Hematopoietic multipotent progenitor cell treated with erythropoietin and hydrocortisone succinate and interleukin-3 and kit ligand, for 15 days (in vitro differentiated cells): ENCODE data around the gene ACBD6.
A peak's percentile ranks its signal among the peaks of the same experiment; 100 is the strongest.
"Not testable (repeated sequence)": the region's sequence is repeated elsewhere in the genome, so short reads cannot be mapped to it uniquely, and the experiment has no call there.

ENCODE experiments used
- DNase-seq: peaks from one replicate; pipeline ENCODE4 v3.0.0-alpha.2; 2015; ENCODE audit warnings: low spot score

Gene ACBD6

GRCh38 chr1:180489313-180489712 is 13.1 kb downstream of the ACBD6 start:
- DNase-seq: no peak

GRCh38 chr1:180488661-180489060 is 13.7 kb downstream of the ACBD6 start:
- DNase-seq: no peak

- DNase-seq: no peak
Observed at GRCh38 chr1:180486092-180486491, 16.3 kb downstream of the ACBD6 start.

- DNase-seq: no peak
Observed at GRCh38 chr1:180484490-180484889, 17.9 kb downstream of the ACBD6 start.

GRCh38 chr1:180482425-180483275 is 19.7 kb downstream of the ACBD6 start:
- peak; percentile 67 for DNase-seq

GRCh38 chr1:180470031-180470430 is 32.3 kb downstream of the ACBD6 start:
- DNase-seq: no peak

GRCh38 chr1:180468311-180468710 is 34.1 kb downstream of the ACBD6 start:
- DNase-seq: no peak

GRCh38 chr1:180462102-180462501 is 40.3 kb downstream of the ACBD6 start:
- no peak for DNase-seq

- DNase-seq: not testable (repeated sequence)
Observed at GRCh38 chr1:180461682-180462081, 40.7 kb downstream of the ACBD6 start.

GRCh38 chr1:180458807-180459206 is 43.6 kb downstream of the ACBD6 start:
- DNase-seq: no peak

- no peak for DNase-seq
Observed at GRCh38 chr1:180456191-180456590, 46.2 kb downstream of the ACBD6 start.

GRCh38 chr1:180451504-180451903 is 50.9 kb downstream of the ACBD6 start:
- DNase-seq: no peak

- DNase-seq: no peak
Observed at GRCh38 chr1:180444522-180444921, 57.9 kb downstream of the ACBD6 start.

- no peak for DNase-seq
Observed at GRCh38 chr1:180440335-180440734, 62.0 kb downstream of the ACBD6 start.

GRCh38 chr1:180435566-180435965 is 66.8 kb downstream of the ACBD6 start:
- no peak for DNase-seq

GRCh38 chr1:180433873-180434272 is 68.5 kb downstream of the ACBD6 start:
- DNase-seq: no peak

GRCh38 chr1:180431683-180432082 is 70.7 kb downstream of the ACBD6 start:
- DNase-seq: no peak

GRCh38 chr1:180428782-180429695 is 73.3 kb downstream of the ACBD6 start:
- DNase-seq: no peak

- no peak for DNase-seq
Observed at GRCh38 chr1:180425952-180426351, 76.4 kb downstream of the ACBD6 start.

- DNase-seq: no peak
Observed at GRCh38 chr1:180424848-180425457, 77.4 kb downstream of the ACBD6 start.

GRCh38 chr1:180421614-180422013 is 80.8 kb downstream of the ACBD6 start:
- DNase-seq: no peak

- DNase-seq: not testable (repeated sequence)
Observed at GRCh38 chr1:180421145-180421544, 81.2 kb downstream of the ACBD6 start.
